ENCODE data around the gene DNAH6. TPM values are rescaled to one million over a fixed set of nuclear protein-coding genes. Genes with fewer than 3 reads are reported as not detected.

DNAH6 gene
- total and polyA plus RNA-seq, 2 of the 13 experiments (the other 11 are each of a cell fraction or from before 2014, with no cell fraction given) = 0.01 TPM; not detected in 1

- TF ChIP-seq CEBPG (CRISPR knock-in tag; IDR thresholded peaks at IDR 0.05) (peak; percentile 84), MATR3 (CRISPR knock-in tag; IDR thresholded peaks at IDR 0.05) (no peak), ZNF337 (CRISPR knock-in tag; IDR thresholded peaks at IDR 0.05; ENCODE audit: borderline replicate concordance, low read depth) (no peak), ZNF18 (CRISPR knock-in tag; IDR thresholded peaks at IDR 0.05; ENCODE audit: insufficient replicate concordance) (no peak), HIVEP1 (CRISPR knock-in tag; IDR thresholded peaks at IDR 0.05) (no peak), ZNF879 (CRISPR knock-in tag; IDR thresholded peaks at IDR 0.05) (no peak), GATAD1 (CRISPR knock-in tag; IDR thresholded peaks at IDR 0.05) (0 out of 2 replicates have a peak, but pooled peaks have one; percentile 39), RNF219 (CRISPR knock-in tag; IDR thresholded peaks at IDR 0.05) (no peak), CEBPZ (IDR thresholded peaks at IDR 0.05; ENCODE audit: low read length) (no peak), ZNF546 (CRISPR knock-in tag; conservative IDR thresholded peaks at IDR 0.05) (no peak), ATF7-NPFF (CRISPR knock-in tag; IDR thresholded peaks at IDR 0.05; ENCODE audit: low read depth) (no peak), SIX1 (CRISPR knock-in tag; IDR thresholded peaks at IDR 0.05; ENCODE audit: borderline replicate concordance) (no peak; the same call in 1 of the 2 replicates), U2AF1 (optimal IDR thresholded peaks at IDR 0.05; ENCODE audit: low read depth, low read length) (no peak), ZNF501 (CRISPR knock-in tag; IDR thresholded peaks at IDR 0.05) (no peak), TCF12 (IDR thresholded peaks at IDR 0.05) (no peak), TCF12 (CRISPR knock-in tag; IDR thresholded peaks at IDR 0.05) (no peak), NR1H2 (CRISPR knock-in tag; IDR thresholded peaks at IDR 0.05; ENCODE audit: borderline replicate concordance, low read depth) (no peak), CTCF (CRISPR knock-in tag; IDR thresholded peaks at IDR 0.05) (no peak), ZNF556 (CRISPR knock-in tag; IDR thresholded peaks at IDR 0.05; ENCODE audit: borderline replicate concordance) (peak; percentile 51; the same call in 1 of the 2 replicates), FOSL2 (CRISPR knock-in tag; IDR thresholded peaks at IDR 0.05) (peak; percentile 99), JUNB (CRISPR knock-in tag; IDR thresholded peaks at IDR 0.05; ENCODE audit: borderline replicate concordance) (peak; percentile 98)
Measured at GRCh38 chr2:84613082-84613481, 96.8 kb downstream of the DNAH6 start (continued).
